ENCODE measurements around the gene GPR35.

- TF ChIP-seq CTCF (IDR thresholded peaks at IDR 0.05) (no peak), POLR2AphosphoS5 (IDR thresholded peaks at IDR 0.05) (no peak)
Measured at GRCh38 chr2:240664622-240665021, 39.3 kb downstream of the GPR35 start.
